ENCODE results near the gene CCL21. TPM values are rescaled to one million over a fixed set of nuclear protein-coding genes. Genes with fewer than 3 reads are reported as not detected.

The CCL21 gene
- total and polyA plus RNA-seq, 2 donors (not counting 1 experiment from before 2014, with no cell fraction given): not detected

Other genes with a start within 250 kb of the CCL21 start
- gene ENHO, start 187.1 kb downstream of the CCL21 start, total RNA-seq: under 0.01 TPM in 1 of 2 replicates, not detected in the other
- 0.07 TPM in 1 of 2 replicates, not detected in the other for gene ENHO, start 187.1 kb downstream of the CCL21 start, polyA plus RNA-seq
- 0.26 TPM in 1 of 2 replicates, not detected in the other for gene CNTFR, start 120.4 kb downstream of the CCL21 start, total RNA-seq
- gene CNTFR, start 120.4 kb downstream of the CCL21 start, polyA plus RNA-seq: 0.18 TPM in 1 of 2 replicates, not detected in the other
- 25.7 and 34.3 TPM in 2 replicates for gene RPP25L, start 98.0 kb downstream of the CCL21 start, total RNA-seq
- gene RPP25L, start 98.0 kb downstream of the CCL21 start, polyA plus RNA-seq: 12.6 and 13.5 TPM in 2 replicates
- gene DCTN3, start 89.6 kb downstream of the CCL21 start, total RNA-seq: 95.8 and 106 TPM in 2 replicates
- gene DCTN3, start 89.6 kb downstream of the CCL21 start, polyA plus RNA-seq: 157 and 194 TPM in 2 replicates
- under 0.01 and 0.17 TPM in 2 replicates for gene ARID3C, start 81.1 kb downstream of the CCL21 start, total RNA-seq
- gene ARID3C, start 81.1 kb downstream of the CCL21 start, polyA plus RNA-seq: not detected in 2 replicates
- 23.4 and 52.5 TPM in 2 replicates for gene SIGMAR1, start 72.3 kb downstream of the CCL21 start, total RNA-seq
- 61.2 and 87.2 TPM in 2 replicates for gene SIGMAR1, start 72.3 kb downstream of the CCL21 start, polyA plus RNA-seq
- gene GALT, start 63.5 kb downstream of the CCL21 start, total RNA-seq: 27.2 and 29.1 TPM in 2 replicates
- 13.9 and 20.1 TPM in 2 replicates for gene GALT, start 63.5 kb downstream of the CCL21 start, polyA plus RNA-seq
- gene IL11RA, start 58.0 kb downstream of the CCL21 start, total RNA-seq: 6.9 and 8.2 TPM in 2 replicates
- 3.1 and 5.0 TPM in 2 replicates for gene IL11RA, start 58.0 kb downstream of the CCL21 start, polyA plus RNA-seq
- 0.26 TPM in 1 of 2 replicates, not detected in the other for gene CCL27, start 47.5 kb downstream of the CCL21 start, total RNA-seq
- gene CCL27, start 47.5 kb downstream of the CCL21 start, polyA plus RNA-seq: 0.09 TPM in 1 of 2 replicates, not detected in the other
- gene CCL19, start 18.9 kb downstream of the CCL21 start, total RNA-seq: not detected in 2 replicates
- gene CCL19, start 18.9 kb downstream of the CCL21 start, polyA plus RNA-seq: not detected in 2 replicates
- under 0.01 and 0.17 TPM in 2 replicates for gene PHF24, start 248.1 kb upstream of the CCL21 start, total RNA-seq
- not detected in 2 replicates for gene PHF24, start 248.1 kb upstream of the CCL21 start, polyA plus RNA-seq